HG03159 (cell line): ENCODE measurements around the gene HCN3.
A peak's percentile ranks its signal among the peaks of the same experiment; 100 is the strongest.
"Not testable (repeated sequence)": the region's sequence is repeated elsewhere in the genome, so short reads cannot be mapped to it uniquely, and the experiment has no call there.

Experiments
- ATAC-seq: cut with Tn5 transposase; IDR thresholded peaks from one replicate; pipeline ENCODE4 v1.9.1; 2021; ENCODE audit warnings: mild to moderate bottlenecking, moderate library complexity; ENCODE audit not compliant: unreplicated experiment

Gene HCN3

GRCh38 chr1:155277070-155277901, at the start of gene HCN3:
Gene HCN3, plus strand, starts transcription at chr1:155277463. Its CDS starts 128 bp downstream, at chr1:155277591.
- peak; percentile 58 for ATAC-seq

- no peak for ATAC-seq
Observed at GRCh38 chr1:155228096-155228427, 49.2 kb upstream of the HCN3 start.

GRCh38 chr1:155231302-155231701, 46.0 kb upstream of the HCN3 start:
- not testable (repeated sequence) for ATAC-seq

GRCh38 chr1:155232001-155232978, 45.0 kb upstream of the HCN3 start:
- not testable (repeated sequence) for ATAC-seq

- not testable (repeated sequence) for ATAC-seq
Observed at GRCh38 chr1:155233502-155233901, 43.8 kb upstream of the HCN3 start.

GRCh38 chr1:155235375-155235774, 41.9 kb upstream of the HCN3 start:
- ATAC-seq = not testable (repeated sequence)

GRCh38 chr1:155236451-155236850, 40.8 kb upstream of the HCN3 start:
- ATAC-seq = no peak

- no peak for ATAC-seq
Observed at GRCh38 chr1:155241069-155241679, 36.1 kb upstream of the HCN3 start.

GRCh38 chr1:155241841-155242264, 35.4 kb upstream of the HCN3 start:
- no peak for ATAC-seq

GRCh38 chr1:155242805-155243358, 34.4 kb upstream of the HCN3 start:
- ATAC-seq = no peak

GRCh38 chr1:155244368-155245162, 32.7 kb upstream of the HCN3 start:
- peak; percentile 86 for ATAC-seq

GRCh38 chr1:155245163-155245524, 32.1 kb upstream of the HCN3 start:
- ATAC-seq = no peak

GRCh38 chr1:155246796-155247195, 30.5 kb upstream of the HCN3 start:
- ATAC-seq = not testable (repeated sequence)

- no peak for ATAC-seq
Observed at GRCh38 chr1:155247667-155248553, 29.4 kb upstream of the HCN3 start.

GRCh38 chr1:155250246-155250632, 27.0 kb upstream of the HCN3 start:
- ATAC-seq = peak; percentile 17

GRCh38 chr1:155250633-155251449, 26.4 kb upstream of the HCN3 start:
- peak; percentile 81 for ATAC-seq

GRCh38 chr1:155251566-155251965, 25.7 kb upstream of the HCN3 start:
- no peak for ATAC-seq

- ATAC-seq = no peak
Observed at GRCh38 chr1:155253208-155253607, 24.1 kb upstream of the HCN3 start.
